Upper lobe of left lung (tissue), 4 donors: ENCODE results near the gene MPRIP.

Source experiments
- POLR2AphosphoS5 ChIP-seq, 2 donors: sonication (generic); formaldehyde crosslinking; IDR thresholded peaks; one replicate each; pipeline ENCODE4 v1.5.1; 2017; ENCODE audit warnings: antibody characterized with exemption in 2 of 2
- TF ChIP-seq, protein P1 (sequence below), 6 experiments: fragments of 450-650 bp in 4 of 6; fragments of 200-600 bp in 2 of 6; sonication (generic) in 2 of 6; IDR thresholded peaks; one replicate each; pipeline ENCODE4 v1.5.1; 2016 to 2019; ENCODE audit warnings: antibody characterized with exemption in 6 of 6

DNA sequence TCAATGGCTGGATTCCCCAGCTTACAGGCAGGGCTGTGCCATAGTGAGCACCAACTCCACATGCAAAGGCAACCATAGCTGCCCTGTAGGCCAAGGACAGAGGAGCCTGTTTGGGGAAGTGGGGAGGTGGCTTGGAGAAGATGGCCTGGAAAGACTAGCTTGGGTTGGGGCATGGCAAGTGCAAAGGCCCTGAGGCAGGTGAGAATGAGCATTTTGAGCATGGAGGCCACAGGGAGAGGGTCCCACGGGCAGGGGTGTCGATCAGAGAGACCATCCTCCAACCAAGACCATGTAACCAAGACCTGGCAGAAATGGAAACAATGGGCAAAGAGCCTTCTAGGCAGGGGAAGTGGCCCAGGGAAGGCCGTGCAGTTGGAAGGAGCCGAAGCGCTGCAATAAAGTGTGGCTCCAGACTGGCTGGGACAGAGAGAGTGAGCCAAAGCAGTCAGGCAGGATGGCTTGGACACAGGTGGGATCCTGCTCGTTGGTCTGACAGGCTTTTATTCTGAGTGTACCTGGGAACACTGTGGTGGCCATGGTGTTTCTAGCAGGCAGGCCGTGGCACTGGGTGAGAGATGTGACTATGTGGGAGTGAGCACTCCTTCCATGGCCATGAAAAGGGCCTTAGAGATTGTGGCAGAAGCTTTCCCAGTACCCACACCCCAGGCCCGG is 24.8 kb upstream of the MPRIP start:
- TF ChIP-seq, protein P1, sequence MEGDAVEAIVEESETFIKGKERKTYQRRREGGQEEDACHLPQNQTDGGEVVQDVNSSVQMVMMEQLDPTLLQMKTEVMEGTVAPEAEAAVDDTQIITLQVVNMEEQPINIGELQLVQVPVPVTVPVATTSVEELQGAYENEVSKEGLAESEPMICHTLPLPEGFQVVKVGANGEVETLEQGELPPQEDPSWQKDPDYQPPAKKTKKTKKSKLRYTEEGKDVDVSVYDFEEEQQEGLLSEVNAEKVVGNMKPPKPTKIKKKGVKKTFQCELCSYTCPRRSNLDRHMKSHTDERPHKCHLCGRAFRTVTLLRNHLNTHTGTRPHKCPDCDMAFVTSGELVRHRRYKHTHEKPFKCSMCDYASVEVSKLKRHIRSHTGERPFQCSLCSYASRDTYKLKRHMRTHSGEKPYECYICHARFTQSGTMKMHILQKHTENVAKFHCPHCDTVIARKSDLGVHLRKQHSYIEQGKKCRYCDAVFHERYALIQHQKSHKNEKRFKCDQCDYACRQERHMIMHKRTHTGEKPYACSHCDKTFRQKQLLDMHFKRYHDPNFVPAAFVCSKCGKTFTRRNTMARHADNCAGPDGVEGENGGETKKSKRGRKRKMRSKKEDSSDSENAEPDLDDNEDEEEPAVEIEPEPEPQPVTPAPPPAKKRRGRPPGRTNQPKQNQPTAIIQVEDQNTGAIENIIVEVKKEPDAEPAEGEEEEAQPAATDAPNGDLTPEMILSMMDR (IDR thresholded peaks at IDR 0.05), result no peak
- no peak for TF ChIP-seq POLR2AphosphoS5 (IDR thresholded peaks at IDR 0.05)
